ENCODE data around the gene CNTN1.

DNA sequence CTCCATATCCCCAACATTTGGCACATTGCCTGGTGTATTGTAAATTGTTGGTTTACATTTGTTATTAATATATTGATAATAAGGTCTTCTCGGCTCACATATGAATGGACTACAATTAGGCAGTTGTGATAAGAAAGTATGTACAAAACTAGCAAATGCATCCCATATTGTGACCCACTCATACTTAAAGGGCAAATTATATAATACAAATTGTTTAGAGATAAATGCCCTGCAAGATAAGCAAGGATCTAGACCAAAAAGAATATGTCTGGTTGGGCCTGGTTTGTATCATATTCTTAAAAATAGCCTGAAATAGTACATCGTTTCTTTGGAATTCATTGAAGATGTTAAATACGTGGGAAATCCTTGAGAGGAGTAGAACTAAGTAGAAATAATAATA is 151.3 kb downstream of the CNTN1 start:
- TF ChIP-seq EZH2 (IDR thresholded peaks at IDR 0.05) (no peak), POLR2AphosphoS5 (IDR thresholded peaks at IDR 0.05; ENCODE audit: borderline replicate concordance, low read depth, low read length) (no peak)

All from SK-N-MC (cell line).